IPS-NIHi11 (cell line): ENCODE data around the gene RUNX3.

ENCODE experiments used
- DNase-seq: peaks from one replicate; pipeline ENCODE4 v3.0.0; 2012; ENCODE audit warnings: mixed read lengths, low spot score

RUNX3 gene

DNA sequence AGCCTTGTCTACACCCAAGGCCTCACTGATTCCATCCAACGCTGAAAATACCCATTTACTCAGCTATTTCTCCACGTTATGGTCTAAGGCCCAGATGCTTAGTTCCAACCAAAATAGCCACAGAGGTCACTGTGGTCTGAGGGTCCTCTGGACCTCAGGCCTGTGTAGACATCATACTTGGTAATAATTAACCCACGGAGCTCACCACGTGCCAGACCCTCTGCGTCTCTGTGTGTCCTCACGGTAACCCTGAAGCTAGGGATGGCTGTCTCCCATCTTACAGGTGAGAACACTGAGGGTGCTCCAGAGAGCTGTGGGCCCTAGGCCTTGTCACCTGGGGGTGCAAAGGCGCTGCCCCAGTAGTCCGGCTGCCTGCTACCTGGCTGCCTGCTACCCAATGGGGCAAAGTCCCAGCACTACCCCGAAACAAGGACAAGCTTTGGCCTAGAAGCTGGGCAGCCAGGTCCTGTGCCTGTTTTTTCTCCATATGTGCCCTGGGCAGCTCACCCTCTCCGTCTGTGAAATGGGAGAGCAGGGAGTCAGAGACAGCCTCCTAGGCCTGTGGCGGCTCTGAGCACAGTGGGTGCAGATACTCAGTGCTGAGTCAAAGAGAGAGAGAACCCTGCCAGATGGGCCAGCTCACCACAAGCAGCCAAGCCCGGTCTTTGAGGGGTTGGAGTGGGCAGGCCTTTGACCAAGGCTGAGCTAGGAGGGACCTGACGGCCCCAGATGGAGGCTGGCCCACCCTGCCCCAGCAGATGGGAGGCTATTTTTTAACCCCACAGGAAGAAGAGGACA is 17.0 kb upstream of the RUNX3 start:
- DNase-seq = no peak

GRCh38 chr1:24945354-24946326 is 15.6 kb upstream of the RUNX3 start:
- DNase-seq = no peak

DNA sequence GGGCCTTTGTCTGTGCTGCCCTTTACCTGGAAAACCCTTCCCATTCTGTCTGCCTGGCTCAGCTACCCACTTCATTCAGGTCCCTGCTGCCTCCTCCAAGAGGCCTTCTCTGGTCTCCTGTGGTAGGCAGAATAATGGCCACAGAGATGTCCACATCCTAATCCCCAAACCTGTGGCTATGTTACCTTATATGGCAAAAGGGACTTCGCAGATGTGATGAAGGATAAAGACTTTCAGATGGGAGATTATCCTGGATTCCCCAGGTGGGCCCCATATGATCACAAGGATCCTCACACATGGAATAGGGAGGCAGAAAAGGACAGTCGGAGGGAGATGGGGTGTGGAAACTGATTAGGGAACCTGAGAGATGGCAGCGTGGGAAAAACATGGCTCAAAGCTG is 14.2 kb upstream of the RUNX3 start:
- no peak for DNase-seq

- DNase-seq = no peak
Measured at GRCh38 chr1:24942789-24943188, 12.7 kb upstream of the RUNX3 start.

- DNase-seq = no peak
Measured at GRCh38 chr1:24941564-24941963, 11.5 kb upstream of the RUNX3 start.

DNA sequence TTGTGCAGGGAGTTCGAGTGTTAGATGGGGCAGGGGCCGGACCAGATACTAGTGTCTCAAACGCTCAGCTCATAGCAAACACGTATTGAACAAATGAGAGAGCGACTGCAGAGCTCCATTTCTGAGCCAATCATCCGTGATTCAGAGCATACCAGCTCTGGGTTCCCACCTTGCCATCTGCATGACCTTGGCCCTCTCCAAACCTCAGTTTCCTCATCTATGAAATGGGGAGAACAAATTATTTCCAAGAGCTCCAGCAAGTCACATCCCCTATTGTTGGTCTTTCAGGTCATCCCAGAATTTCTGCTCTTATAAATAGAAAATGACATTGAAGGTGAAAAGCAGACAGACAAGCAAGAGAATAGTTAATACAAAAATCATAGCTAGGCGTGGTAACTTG is 10.2 kb upstream of the RUNX3 start:
- DNase-seq = no peak

DNA sequence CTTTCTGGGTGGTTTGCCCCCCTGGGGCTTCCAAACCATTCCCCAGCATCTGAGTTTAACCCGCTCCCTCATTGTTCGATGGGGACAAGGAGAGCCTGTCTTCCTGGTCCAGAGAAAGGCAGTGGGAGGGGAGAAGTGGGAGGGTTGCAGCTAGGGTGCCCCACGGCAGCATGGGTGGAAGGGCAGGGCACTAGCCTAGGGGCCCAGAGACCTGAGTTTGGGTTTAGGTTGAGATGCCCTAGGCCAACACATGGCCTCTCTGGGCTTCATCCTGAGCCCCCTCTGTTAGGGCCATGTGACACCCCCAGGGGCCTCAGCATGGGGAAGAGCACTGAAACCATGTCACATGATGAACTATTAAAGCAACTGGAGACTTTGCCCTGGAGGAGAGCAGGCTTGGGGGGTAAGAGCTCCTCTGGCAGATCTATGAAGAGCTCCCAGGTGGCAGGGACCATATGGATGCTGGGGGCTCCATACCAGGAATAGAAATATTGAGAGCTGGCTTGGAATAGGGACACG is 9.7 kb upstream of the RUNX3 start:
- DNase-seq = no peak

DNA sequence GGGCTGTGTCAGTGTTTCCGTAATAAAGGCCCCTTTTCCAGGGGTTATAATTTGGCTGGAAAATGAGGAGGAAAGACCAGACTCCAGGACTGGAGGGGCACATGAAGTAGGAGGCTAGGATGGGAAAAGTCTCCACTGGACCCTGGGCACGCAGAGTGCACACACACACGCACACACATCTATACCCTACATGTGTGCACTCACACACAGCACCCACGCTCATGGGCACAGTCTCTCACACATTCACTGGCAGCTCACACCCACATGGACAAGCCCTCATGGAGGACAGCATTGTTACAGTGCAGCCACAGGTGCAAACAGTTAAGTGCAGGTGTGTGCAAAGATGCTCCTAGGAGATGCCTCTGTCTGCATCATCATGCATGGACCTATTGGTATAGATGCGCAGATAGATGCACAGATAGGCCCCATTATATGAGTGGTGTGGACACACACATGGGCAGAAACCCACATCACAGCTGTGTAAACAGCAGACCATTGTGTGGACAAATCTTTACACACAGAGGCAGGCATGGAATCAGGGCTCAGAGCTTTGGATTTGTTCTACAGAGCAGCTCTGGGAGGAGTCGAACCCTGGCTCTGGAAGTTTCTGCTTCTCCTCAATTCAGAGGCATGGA is 9.1 kb upstream of the RUNX3 start:
- DNase-seq = no peak

- no peak for DNase-seq
Measured at GRCh38 chr1:24938276-24938675, 8.2 kb upstream of the RUNX3 start.

GRCh38 chr1:24936684-24937083 is 6.6 kb upstream of the RUNX3 start:
- DNase-seq = no peak

DNA sequence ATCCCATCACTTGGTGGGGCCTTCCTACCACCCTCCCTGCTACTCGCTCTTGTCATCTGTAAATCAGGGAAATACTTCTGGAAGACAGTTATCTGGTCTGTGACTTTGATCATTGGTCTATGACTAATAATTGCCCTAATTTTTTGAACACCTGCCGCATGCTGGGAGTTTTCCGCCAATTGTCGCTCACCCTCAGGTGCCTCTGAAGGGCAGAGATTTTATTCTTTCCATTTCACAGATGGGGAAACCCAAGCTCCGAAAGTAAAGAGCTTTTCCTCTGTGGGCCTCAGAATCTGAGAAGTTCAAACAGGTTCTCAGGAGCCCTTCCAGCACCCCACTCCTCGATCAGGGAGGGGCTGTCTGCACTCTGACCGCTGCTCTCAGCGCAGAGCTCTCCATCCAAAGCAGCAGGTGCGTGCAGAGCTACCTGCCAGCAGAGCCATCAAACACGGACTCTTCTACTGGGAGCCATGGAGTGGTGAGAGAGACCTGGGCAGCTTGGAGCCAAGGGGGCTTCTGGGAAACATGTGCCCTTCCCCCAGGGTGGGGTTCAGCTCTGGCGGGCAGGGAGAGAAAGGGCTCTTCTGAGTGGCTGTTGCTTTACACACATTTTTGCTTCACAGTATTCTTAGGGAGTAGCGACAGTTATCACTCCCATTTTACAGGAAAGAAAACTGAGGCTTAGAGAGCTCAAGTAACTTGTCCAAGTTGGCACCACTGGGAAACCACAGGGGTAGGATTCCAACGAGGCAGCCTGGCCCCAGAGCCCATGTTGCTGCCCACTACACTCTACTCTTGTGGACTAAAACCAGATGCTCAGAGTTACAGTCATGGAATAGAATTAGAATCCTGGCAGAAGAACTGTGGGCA is 5.8 kb upstream of the RUNX3 start:
- no peak for DNase-seq

GRCh38 chr1:24935196-24935526 is 5.1 kb upstream of the RUNX3 start:
- no peak for DNase-seq

DNA sequence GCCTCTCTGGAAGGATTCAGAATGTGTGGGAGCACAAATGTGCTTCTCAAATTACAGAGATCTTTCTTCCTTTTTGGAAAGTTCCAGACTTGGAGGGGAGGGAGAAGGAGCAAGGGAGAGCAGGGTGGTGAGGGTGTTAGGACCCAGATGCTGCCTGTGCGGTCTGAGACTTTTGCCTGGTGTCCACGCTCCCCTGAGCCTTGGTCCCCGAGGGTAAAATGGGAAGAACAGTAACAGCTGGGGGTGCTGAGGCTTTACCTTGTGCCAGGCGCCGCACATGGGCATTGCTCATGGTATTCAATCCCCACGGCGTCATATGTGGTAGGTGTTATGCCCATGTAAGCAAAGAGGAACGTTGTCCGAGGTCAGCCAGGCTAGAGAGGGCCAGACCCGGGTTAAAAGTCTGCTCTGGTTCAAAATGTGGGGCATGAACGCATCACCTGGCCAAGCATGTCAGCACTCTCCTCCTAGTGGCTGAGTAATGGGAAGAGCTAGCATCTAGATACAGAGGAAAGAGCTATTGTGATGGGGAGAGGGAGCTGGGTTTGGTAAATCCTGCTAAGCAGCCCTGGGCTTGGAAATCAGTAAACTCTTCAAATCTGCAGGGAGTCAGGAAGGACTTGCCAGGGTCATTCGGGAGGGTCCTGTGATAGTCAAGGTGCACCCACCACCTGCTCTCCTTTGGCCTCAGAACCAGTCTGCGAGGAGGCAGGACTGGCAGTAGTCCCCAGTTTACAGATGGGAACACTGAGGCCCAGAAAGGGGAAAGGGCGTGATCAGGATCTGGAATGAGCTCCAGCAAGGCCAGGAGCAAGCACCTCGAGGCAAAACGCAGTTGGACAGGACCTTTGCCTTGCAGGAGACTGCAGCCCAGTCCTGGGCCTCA is 4.5 kb upstream of the RUNX3 start:
- DNase-seq = peak; percentile 51

DNA sequence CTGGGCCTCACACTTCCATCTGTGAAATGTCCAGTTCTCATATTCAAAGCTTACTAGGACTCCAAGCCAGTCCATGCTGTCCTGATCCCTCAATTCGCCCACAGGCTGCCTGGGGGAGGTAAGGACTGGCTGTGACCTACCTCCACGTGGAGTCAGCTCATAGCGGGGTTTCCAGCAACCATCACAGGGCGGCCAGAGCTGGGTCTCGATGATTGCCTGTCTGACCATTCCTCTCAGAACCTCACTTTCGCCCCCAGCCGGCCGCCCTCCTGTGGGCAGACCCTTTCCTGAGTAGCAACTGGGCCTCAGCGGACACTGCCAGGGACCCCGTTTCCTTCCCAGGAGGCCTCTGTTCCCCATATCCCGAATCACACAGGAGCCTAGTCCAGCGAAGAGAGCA is 3.4 kb upstream of the RUNX3 start:
- DNase-seq = no peak

DNA sequence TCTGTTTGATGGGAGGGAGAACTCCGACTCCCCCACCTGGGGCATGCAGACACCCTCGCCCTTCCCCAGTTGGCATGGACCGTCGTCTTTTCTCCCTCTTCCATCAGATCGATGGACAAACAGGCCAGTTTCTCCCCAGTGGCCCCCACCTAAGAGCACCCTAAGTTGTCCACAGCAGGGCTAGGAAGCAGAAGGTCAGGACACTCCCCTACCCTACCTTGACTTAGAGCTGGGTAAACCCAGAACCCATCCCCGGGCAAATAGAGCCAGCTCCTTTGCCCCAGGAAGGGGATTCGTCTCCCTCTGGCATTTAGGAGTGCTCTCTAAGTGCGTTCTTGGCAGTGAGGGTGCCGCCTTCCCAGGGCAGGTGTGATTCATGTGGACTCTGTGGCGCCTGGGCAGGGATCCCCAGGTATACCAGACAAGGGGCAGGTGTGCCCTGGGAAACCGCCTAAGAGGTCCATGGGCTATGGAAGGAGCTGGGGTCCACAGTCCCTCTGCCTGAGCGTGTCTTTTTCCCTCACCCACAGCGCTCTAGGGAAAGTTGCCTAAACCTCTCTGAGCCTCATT is 2.7 kb upstream of the RUNX3 start:
- no peak for DNase-seq

- peak; percentile 93 for DNase-seq
Measured at GRCh38 chr1:24932284-24932683, 2.2 kb upstream of the RUNX3 start.

DNA sequence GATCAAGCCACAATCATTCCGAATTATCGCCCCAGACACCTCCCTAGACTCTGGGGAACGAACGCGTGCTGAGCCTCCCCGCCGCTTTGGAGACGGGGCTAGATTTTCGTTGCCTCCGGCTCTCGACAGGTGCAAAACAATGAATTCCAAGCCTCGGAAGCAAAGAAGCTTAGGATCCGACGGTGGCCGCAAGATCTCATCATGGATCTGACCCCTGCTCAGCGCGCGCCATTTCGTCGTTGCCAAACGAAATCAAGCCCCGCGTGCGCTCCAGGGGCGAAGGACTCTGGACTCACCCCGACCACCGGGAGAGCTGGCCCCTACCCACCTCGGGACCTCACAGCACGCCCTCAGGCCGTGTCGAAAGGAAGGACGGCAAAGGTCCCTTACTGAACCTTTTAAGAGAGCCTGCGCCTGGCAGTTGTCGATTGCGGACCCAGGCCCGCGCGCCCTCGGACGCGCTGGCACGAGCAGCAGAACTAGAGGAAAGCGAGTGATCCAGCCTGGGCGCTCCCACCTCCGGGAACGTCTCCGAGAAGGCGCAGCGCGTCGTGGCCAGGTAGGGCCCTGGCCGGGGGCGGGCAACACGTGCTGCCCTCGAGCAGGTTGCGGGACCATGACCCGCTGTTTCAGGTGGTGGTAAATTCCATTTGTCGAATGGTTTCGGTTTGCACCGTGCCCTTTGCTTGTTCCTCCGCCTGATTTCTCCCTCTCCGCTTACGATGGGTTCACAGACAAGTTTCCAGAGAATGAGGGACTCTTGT is 1.6 kb upstream of the RUNX3 start:
- no peak for DNase-seq

GRCh38 chr1:24931146-24931467 is 1.0 kb upstream of the RUNX3 start:
- no peak for DNase-seq

GRCh38 chr1:24929398-24930259 is 447 bp downstream of the RUNX3 start:
- DNase-seq = peak; percentile 66
